Lower lobe of right lung (tissue), 2 donors: ENCODE data around the gene COX11. TPM values are rescaled to one million over a fixed set of nuclear protein-coding genes. Genes with fewer than 3 reads are reported as not detected.

Experiments used
- ATAC-seq, 2 donors: fragments of 200-7000 bp; cut with Tn5 transposase; one replicate each; pipeline ENCODE4 v1.9.1; 2020 to 2022; ENCODE audit warnings: mild to moderate bottlenecking in 2 of 2, moderate library complexity in 2 of 2
- DNase-seq: peaks from one replicate; pipeline ENCODE4 v3.0.0-alpha.2; 2020
- H3K27ac ChIP-seq: fragments of 200-600 bp; one replicate; pipeline ENCODE4 v1.8.0; 2022
- H3K27me3 ChIP-seq: fragments of 200-600 bp; one replicate; pipeline ENCODE4 v1.8.0; 2022; ENCODE audit warnings: low read depth
- H3K36me3 ChIP-seq: fragments of 200-600 bp; one replicate; pipeline ENCODE4 v1.8.0; 2022; ENCODE audit warnings: mild to moderate bottlenecking
- H3K4me1 ChIP-seq: fragments of 200-600 bp; one replicate; pipeline ENCODE4 v1.8.0; 2022
- H3K4me3 ChIP-seq: fragments of 200-600 bp; one replicate; pipeline ENCODE4 v1.8.0; 2022; ENCODE audit warnings: mild to moderate bottlenecking
- H3K9me3 ChIP-seq: fragments of 200-600 bp; one replicate; pipeline ENCODE4 v1.8.0; 2022
- intact Hi-C: fragments of 100-400 bp; cut with DNase I; formaldehyde crosslinking; loops from one replicate; pipeline ENCODE4 v1.11.0; 2022
- long read RNA-seq: library from polyadenylated mRNA; unstranded; transcript quantifications from one replicate; pipeline ENCODE4 v2.0.0, GENCODE V29; 2021
- total RNA-seq: library from RNA; stranded (reverse); fragmentation: NEBNext Ultra II Directional; extraction: Animal tissue kit (Norgen Biotek cat#: 25700); gene quantifications from one replicate; pipeline ENCODE4 v1.2.1, GENCODE V29; 2021
- TF ChIP-seq, protein P1 (sequence below): fragments of 200-600 bp; IDR thresholded peaks from one replicate; pipeline ENCODE4 v1.8.0; 2022; ENCODE audit warnings: antibody characterized with exemption, mild to moderate bottlenecking
- donor health status: DM: no; HTN: yes; CAD: no; lungs with severe emphysema.

The COX11 gene, protein sequence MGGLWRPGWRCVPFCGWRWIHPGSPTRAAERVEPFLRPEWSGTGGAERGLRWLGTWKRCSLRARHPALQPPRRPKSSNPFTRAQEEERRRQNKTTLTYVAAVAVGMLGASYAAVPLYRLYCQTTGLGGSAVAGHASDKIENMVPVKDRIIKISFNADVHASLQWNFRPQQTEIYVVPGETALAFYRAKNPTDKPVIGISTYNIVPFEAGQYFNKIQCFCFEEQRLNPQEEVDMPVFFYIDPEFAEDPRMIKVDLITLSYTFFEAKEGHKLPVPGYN
- total RNA-seq, result 41.9 TPM
- long read RNA-seq, transcript COX11-201 (4 exons, 2,497 nt), result major isoform, 31 of 39 reads
- long read RNA-seq, partial matches to known transcripts, result 0 of 39 reads
- long read RNA-seq, other reads (novel, unspliced or antisense), result 4 of 39 reads

DNA sequence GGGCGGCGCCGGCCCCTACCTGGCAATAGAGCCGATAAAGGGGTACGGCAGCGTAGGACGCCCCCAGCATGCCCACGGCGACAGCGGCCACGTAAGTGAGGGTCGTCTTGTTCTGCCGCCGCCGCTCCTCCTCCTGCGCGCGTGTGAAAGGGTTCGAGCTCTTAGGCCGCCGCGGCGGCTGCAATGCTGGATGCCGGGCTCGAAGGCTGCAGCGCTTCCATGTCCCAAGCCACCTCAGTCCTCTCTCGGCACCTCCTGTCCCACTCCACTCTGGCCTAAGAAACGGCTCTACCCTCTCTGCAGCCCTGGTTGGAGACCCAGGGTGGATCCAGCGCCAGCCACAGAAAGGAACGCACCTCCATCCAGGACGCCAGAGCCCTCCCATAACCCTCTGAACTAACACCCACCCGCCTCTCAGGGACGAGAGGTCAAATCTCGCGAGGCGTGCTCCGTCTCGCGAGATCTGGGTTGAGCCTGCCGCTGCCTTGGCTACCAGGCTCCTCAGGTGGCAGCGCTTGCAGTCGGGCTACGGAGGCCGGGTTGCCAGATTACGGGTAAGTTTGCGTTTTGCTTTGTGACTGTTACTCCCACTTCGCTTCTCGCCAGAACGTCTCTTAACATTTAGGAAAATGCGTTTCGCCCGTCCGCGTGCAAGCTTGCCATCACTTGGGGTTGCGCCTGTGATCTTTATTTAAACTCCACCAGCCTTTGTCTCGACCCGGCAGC is at the start of gene COX11, which contains the start of gene STXBP4:
Gene COX11, minus strand, starts transcription at position 393 of the 726 bp plus-strand sequence. Its CDS starts 8 bp downstream, at position 385.
Gene STXBP4, plus strand, starts transcription at position 504 of the 726 bp plus-strand sequence. CDS start 17,455 bp downstream, outside the sequence.
- intact Hi-C loops, result no loop called here
- Histone ChIP-seq H3K9me3 (no peaks in the 10 kb centered on the region), H3K36me3 (peaks cover 17% of the 10 kb centered on the region), H3K4me1 (peaks cover 22% of the 10 kb centered on the region), H3K27me3 (no peaks in the 10 kb centered on the region), H3K27ac (peak within 1 kb of the TSS; percentile 85), H3K4me3 (peak within 1 kb of the TSS; percentile 84)
- DNase-seq (peak; percentile 96), ATAC-seq (peak; percentile 99 to 100)
- TF ChIP-seq, protein P1, sequence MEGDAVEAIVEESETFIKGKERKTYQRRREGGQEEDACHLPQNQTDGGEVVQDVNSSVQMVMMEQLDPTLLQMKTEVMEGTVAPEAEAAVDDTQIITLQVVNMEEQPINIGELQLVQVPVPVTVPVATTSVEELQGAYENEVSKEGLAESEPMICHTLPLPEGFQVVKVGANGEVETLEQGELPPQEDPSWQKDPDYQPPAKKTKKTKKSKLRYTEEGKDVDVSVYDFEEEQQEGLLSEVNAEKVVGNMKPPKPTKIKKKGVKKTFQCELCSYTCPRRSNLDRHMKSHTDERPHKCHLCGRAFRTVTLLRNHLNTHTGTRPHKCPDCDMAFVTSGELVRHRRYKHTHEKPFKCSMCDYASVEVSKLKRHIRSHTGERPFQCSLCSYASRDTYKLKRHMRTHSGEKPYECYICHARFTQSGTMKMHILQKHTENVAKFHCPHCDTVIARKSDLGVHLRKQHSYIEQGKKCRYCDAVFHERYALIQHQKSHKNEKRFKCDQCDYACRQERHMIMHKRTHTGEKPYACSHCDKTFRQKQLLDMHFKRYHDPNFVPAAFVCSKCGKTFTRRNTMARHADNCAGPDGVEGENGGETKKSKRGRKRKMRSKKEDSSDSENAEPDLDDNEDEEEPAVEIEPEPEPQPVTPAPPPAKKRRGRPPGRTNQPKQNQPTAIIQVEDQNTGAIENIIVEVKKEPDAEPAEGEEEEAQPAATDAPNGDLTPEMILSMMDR, result no peak

DNA sequence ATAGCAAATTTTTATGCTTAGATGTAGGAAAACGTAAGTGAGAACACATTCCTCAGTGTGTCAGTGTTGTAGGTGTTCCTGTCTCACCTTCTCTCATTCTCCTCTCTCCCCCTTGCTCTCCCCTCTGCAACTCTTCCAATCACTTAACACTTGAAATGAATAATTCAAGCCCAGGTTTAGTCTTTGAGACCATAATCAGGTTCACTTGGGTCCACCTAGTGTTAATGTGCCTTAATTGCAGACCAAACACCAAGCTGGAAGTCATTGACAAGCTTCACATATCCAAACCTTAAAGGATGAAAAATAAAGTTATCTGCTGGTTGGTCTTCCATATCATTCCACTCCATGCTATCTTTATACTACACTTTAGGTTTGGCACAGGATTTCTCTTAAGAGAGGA is 37.1 kb upstream of the COX11 start:
- Histone ChIP-seq H3K27me3 (no peaks in the 10 kb centered on the region), H3K9me3 (no peaks in the 10 kb centered on the region), H3K36me3 (no peaks in the 10 kb centered on the region), H3K4me1 (no peaks in the 10 kb centered on the region), H3K4me3 (no peak overlapping the region), H3K27ac (no peak overlapping the region)
- TF ChIP-seq, protein P1, result no peak
- intact Hi-C loops, result no loop called here
- DNase-seq, result no peak
- no peak for ATAC-seq

DNA sequence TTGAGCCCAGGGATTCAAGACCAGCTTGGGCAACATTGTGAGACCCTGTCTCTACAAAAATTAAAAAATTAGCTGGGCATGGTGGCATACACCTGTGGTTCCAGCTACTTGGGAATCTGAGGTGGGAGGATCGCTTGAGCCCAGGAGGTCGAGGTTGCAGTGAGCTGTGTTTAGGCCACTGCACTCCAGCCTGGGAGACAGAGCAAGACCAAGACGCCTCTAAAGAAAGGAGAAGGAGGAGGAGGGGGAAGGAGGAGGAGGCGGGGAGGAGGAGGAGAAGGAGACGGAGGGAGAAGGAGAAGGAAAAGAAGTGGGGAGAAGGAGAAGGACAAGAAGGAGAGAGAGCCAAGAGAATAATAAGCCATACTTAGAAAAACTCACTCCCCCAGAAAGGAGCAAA is 36.0 kb upstream of the COX11 start:
- H3K27me3 ChIP-seq, result no peaks in the 10 kb centered on the region
- no peak overlapping the region for H3K27ac ChIP-seq
- H3K9me3 ChIP-seq, result no peaks in the 10 kb centered on the region
- TF ChIP-seq, protein P1, result no peak
- H3K36me3 ChIP-seq, result peaks cover 9% of the 10 kb centered on the region
- ATAC-seq (no peak), DNase-seq (no peak)
- no peak overlapping the region for H3K4me3 ChIP-seq
- intact Hi-C loops, result no loop called here
- H3K4me1 ChIP-seq, result no peaks in the 10 kb centered on the region

DNA sequence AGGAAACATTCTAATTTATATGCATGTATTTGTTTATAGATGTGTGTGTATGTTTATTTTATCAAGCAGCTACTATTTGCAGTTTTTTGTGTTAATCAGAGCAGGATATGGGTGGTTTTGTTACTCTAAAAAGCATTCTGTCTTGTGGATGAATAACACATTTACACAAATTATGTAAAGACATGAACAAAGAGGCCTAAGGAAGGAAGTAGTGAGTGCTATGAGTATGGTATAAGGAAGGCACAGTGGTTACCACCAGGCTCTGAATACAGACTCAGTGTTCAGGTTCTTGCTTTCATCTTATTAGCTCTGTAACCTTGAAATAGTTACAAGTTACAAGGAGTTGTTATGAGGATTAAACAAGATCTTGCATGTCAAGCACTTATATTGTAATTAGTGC is 34.0 kb upstream of the COX11 start:
- H3K36me3 ChIP-seq, result peaks cover 11% of the 10 kb centered on the region
- DNase-seq, result no peak
- TF ChIP-seq, protein P1, result no peak
- intact Hi-C loops, result no loop called here
- H3K27me3 ChIP-seq, result no peaks in the 10 kb centered on the region
- H3K27ac ChIP-seq, result no peak overlapping the region
- no peaks in the 10 kb centered on the region for H3K4me1 ChIP-seq
- H3K4me3 ChIP-seq, result no peak overlapping the region
- H3K9me3 ChIP-seq, result no peaks in the 10 kb centered on the region
- ATAC-seq, result no peak

DNA sequence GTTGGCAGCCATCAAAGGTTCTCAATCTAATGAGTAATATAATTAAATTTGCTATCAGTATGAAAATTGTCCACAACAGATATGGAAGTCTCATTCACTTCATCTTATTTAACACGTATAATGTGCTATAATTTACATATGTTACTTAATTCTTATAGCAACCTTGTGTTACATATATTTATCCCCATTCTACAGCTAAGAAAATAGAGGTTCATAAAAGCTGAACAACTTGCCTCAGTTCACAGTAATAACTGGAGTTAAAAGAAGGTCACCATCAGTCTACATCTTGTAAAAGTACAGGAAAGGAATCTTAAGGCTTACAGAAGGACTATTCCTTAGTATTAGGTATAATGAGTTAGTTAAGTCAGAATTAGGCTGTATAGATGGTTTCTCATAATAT is 28.0 kb upstream of the COX11 start:
- peaks cover 11% of the 10 kb centered on the region for H3K36me3 ChIP-seq
- H3K4me3 ChIP-seq, result no peak overlapping the region
- H3K4me1 ChIP-seq, result no peaks in the 10 kb centered on the region
- DNase-seq (no peak), ATAC-seq (no peak)
- TF ChIP-seq, protein P1, result no peak
- intact Hi-C loops, result no loop called here
- H3K27ac ChIP-seq, result no peak overlapping the region
- no peaks in the 10 kb centered on the region for H3K9me3 ChIP-seq
- H3K27me3 ChIP-seq, result no peaks in the 10 kb centered on the region
